Osteocyte (in vitro differentiated cells): ENCODE results near the gene H2AZ2. TPM values are rescaled to one million over a fixed set of nuclear protein-coding genes. Genes with fewer than 3 reads are reported as not detected.

Experiments
- total RNA-seq: library from RNA; stranded (reverse); gene quantifications from 2 replicates; pipeline ENCODE4 v1.2.1, GENCODE V29; 2021

H2AZ2 gene
- total RNA-seq, 1 donor from 2014 or later = 169 TPM

Other genes with a start within 250 kb of the H2AZ2 start
- gene OGDH, start 241.5 kb downstream of the H2AZ2 start, total RNA-seq = 68.0 and 69.3 TPM in 2 replicates
- gene ZMIZ2, start 99.2 kb downstream of the H2AZ2 start, total RNA-seq = 87.2 and 96.4 TPM in 2 replicates
- 1,265 and 1,344 TPM in 2 replicates for gene PPIA, start 51.4 kb downstream of the H2AZ2 start, total RNA-seq
- 20.0 and 20.7 TPM in 2 replicates for gene PURB, start 37.4 kb upstream of the H2AZ2 start, total RNA-seq
- 0.05 TPM in 1 of 2 replicates, not detected in the other for gene MYO1G, start 130.9 kb upstream of the H2AZ2 start, total RNA-seq
- 41.4 and 42.3 TPM in 2 replicates for gene CCM2, start 152.1 kb upstream of the H2AZ2 start, total RNA-seq
- 9.6 and 10.5 TPM in 2 replicates for gene NACAD, start 240.9 kb upstream of the H2AZ2 start, total RNA-seq